ENCODE measurements around the gene PROB1. TPM values are rescaled to one million over a fixed set of nuclear protein-coding genes. Genes with fewer than 3 reads are reported as not detected.
"Not testable (repeated sequence)": the region's sequence is repeated elsewhere in the genome, so short reads cannot be mapped to it uniquely, and the experiment has no call there.

Gene PROB1
- total RNA-seq, 1 experiment from 2014 or later: 2.2 TPM

- no peak for ATAC-seq
- Histone ChIP-seq H3K4me2 (ENCODE audit: low read length) (no peak overlapping the region), H3K9ac (ENCODE audit: low read length) (no peak overlapping the region), H3K4me3 (ENCODE audit: low read length) (no peak overlapping the region), H3K27me3 (ENCODE audit: low read length) (no peaks in the 10 kb centered on the region), H3F3A (ENCODE audit: low read length, unreplicated experiment) (no peaks in the 10 kb centered on the region), H3K27ac (ENCODE audit: low read length) (no peak overlapping the region), H4K20me1 (ENCODE audit: low read length) (no peaks in the 10 kb centered on the region), H3K36me3 (ENCODE audit: low read depth, low read length) (no peaks in the 10 kb centered on the region), H3K9me3 (ENCODE audit: low read length) (no peaks in the 10 kb centered on the region), H3K4me1 (ENCODE audit: insufficient read depth, low read length) (peaks cover 17% of the 10 kb centered on the region), H3K79me2 (ENCODE audit: low read length) (peaks cover 10% of the 10 kb centered on the region), H3K9me2 (replicated peaks; ENCODE audit: low read length) (no peaks in the 10 kb centered on the region), H2AFZ (ENCODE audit: low read length) (no peak overlapping the region)
- BruUV-seq (replicated peaks): no TSS peak
- TF ChIP-seq EZH2 (IDR thresholded peaks at IDR 0.05; ENCODE audit: low read length, unreplicated experiment) (no peak), CTCF (conservative IDR thresholded peaks at IDR 0.05; ENCODE audit: low read depth, low read length) (no peak), EZH2phosphoT487 (IDR thresholded peaks at IDR 0.05; ENCODE audit: borderline replicate concordance, low read length) (no peak)
- CTCF ChIA-PET: interaction anchor here (0.5 kb wide), 1 partner anchor 1636 kb away, joined by 4 read pairs; no protein-coding TSS in a partner anchor
- no peak for DNase-seq
- intact Hi-C loops (cut with micrococcal nuclease): no loop called here
- POLR2A ChIA-PET (ENCODE audit: unreplicated experiment): no interaction called here
These were observed 7.2 kb downstream of the PROB1 start for GRCh38 chr5:139387611-139388197.

GRCh38 chr5:139386956-139387355 lies 7.9 kb downstream of the PROB1 start:
- H3K4me1 ChIP-seq (ENCODE audit: insufficient read depth, low read length): peaks cover 17% of the 10 kb centered on the region
- H4K20me1 ChIP-seq (ENCODE audit: low read length); H2AFZ ChIP-seq (ENCODE audit: low read length); H3K9me3 ChIP-seq (ENCODE audit: low read length); H3K9ac ChIP-seq (ENCODE audit: low read length); H3K9me2 ChIP-seq (replicated peaks; ENCODE audit: low read length); H3K79me2 ChIP-seq (ENCODE audit: low read length); H3K4me2 ChIP-seq (ENCODE audit: low read length); H3K27ac ChIP-seq (ENCODE audit: low read length); POLR2A ChIA-PET (ENCODE audit: unreplicated experiment); H3K27me3 ChIP-seq (ENCODE audit: low read length); ATAC-seq; H3F3A ChIP-seq (ENCODE audit: low read length, unreplicated experiment); H3K36me3 ChIP-seq (ENCODE audit: low read depth, low read length); BruUV-seq (replicated peaks); intact Hi-C loops (cut with micrococcal nuclease); H3K4me3 ChIP-seq (ENCODE audit: low read length); DNase-seq: not testable (repeated sequence)
- CTCF ChIA-PET: interaction anchor here (0.5 kb wide), 1 partner anchor 1635 kb away, joined by 4 read pairs; no protein-coding TSS in a partner anchor

- no peaks in the 10 kb centered on the region for H3K36me3 ChIP-seq (ENCODE audit: low read depth, low read length)
- H4K20me1 ChIP-seq (ENCODE audit: low read length): no peaks in the 10 kb centered on the region
- H3K9me2 ChIP-seq (replicated peaks; ENCODE audit: low read length): no peaks in the 10 kb centered on the region
- no peaks in the 10 kb centered on the region for H3F3A ChIP-seq (ENCODE audit: low read length, unreplicated experiment)
- no peak overlapping the region for H3K4me3 ChIP-seq (ENCODE audit: low read length)
- no peak overlapping the region for H2AFZ ChIP-seq (ENCODE audit: low read length)
- CTCF ChIA-PET: no interaction called here
- no peaks in the 10 kb centered on the region for H3K27me3 ChIP-seq (ENCODE audit: low read length)
- intact Hi-C loops (cut with micrococcal nuclease): no loop called here
- POLR2A ChIA-PET (ENCODE audit: unreplicated experiment): no interaction called here
- no peaks in the 10 kb centered on the region for H3K9me3 ChIP-seq (ENCODE audit: low read length)
- H3K79me2 ChIP-seq (ENCODE audit: low read length): peaks cover 9% of the 10 kb centered on the region
- ATAC-seq (no peak), DNase-seq (no peak)
- TF ChIP-seq EZH2 (IDR thresholded peaks at IDR 0.05; ENCODE audit: low read length, unreplicated experiment) (no peak), CTCF (conservative IDR thresholded peaks at IDR 0.05; ENCODE audit: low read depth, low read length) (no peak)
- H3K4me2 ChIP-seq (ENCODE audit: low read length): no peak overlapping the region
- no TSS peak for BruUV-seq (replicated peaks)
- no peak overlapping the region for H3K9ac ChIP-seq (ENCODE audit: low read length)
- H3K27ac ChIP-seq (ENCODE audit: low read length): no peak overlapping the region
- H3K4me1 ChIP-seq (ENCODE audit: insufficient read depth, low read length): peaks cover 12% of the 10 kb centered on the region
These were observed 8.9 kb downstream of the PROB1 start for GRCh38 chr5:139386050-139386438.
